ENCODE measurements around the gene GLOD4.
"Not testable (repeated sequence)": the region's sequence is repeated elsewhere in the genome, so short reads cannot be mapped to it uniquely, and the experiment has no call there.

Gene GLOD4

DNA sequence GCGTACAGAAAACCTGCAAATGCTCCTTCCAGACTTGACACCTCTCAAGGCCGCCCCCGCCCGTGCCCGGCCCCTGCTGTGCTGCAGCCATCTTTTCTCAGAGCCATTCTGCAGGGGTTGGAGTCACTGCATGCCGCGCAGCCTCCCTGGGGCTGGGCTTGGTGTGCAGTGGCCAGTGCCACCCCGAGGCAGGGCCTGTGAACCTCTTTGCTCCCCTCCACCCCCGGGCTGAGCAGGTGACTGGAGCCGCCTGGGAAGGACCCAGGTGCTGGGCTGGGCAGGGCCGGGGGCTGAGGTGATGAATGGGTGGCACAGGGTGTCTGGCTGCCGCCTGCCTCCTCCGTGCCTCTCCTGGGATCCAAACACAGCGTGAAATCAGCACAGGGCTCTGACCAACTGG, 20.4 kb upstream of the GLOD4 start:
- no peak for DNase-seq

DNA sequence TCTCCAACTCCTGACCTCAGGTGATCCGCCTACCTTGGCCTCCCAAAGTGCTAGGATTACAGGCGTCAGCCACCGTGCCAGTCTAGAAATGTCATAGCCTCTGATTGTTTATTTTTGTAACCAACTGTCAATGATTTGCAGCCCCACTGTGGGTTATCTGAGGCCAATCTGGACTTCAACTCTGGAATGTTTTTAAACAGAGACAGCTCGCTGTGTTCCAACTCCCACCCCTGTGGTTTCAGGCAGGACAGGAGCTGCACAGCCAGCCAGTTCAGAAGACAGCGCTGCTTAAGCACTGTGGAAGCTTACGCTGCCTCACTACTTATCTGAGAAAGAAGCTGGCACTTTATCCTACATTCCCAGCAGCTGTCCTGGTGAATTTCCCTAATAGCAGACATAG, 19.6 kb upstream of the GLOD4 start:
- no peak for DNase-seq

DNA sequence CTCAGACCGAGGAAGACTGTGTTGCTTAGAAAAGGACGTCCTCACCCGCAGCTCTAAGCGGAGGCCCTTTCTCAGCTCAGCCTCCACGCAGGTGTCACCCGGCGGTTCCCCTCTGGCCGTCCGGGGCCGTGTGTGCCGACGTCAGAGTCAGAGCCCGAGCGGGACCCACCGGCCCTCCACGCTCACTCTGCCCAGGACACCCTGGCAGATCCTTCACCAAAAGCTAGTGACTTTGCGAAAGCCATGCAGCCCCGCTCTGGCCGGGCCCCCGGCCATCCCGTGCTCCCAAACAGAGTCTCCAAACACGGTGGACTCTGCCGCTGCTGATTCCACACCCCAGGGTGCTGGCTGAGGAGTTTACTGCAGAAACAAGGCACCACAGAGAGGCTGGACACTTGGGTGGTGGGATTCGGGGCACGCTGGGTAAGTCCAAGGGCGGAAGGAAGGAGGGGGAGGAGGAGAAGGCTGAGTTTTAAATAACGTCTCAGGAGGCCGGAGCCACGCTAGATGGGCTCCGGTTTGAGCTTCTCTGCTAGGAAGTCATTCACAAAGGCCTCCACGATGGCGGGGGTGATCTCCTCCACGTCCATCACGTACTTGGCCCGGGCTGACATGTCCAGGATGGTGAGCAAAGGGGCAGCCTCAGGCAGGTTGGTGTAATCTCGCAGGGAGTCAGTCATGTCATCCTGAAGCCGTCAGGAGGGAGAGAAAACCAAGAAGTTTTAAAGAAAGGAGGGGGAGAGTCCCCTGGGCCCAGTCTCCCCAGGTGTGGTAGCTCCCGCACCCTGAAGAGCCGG, 18.6 kb upstream of the GLOD4 start:
- no peak for DNase-seq

DNA sequence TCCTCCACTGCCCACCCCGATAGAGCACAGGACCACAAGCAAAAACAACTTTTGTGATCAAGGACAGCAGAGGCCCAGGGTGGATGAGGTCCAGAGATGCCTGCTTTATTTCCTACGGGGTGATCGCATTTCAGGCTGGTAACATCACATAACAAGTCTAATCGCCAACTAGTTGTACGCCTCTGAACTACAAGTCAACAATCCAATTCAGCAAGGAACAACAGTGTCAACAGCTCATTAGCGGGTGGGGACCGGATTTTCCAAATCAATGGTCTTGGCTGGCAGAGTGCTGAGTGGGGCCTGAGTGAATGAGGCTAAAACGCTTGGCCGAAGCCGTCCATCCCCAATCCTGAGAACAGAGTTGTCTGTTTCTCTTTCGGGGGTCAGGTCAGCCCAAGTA, 17.2 kb upstream of the GLOD4 start:
- no peak for DNase-seq

DNA sequence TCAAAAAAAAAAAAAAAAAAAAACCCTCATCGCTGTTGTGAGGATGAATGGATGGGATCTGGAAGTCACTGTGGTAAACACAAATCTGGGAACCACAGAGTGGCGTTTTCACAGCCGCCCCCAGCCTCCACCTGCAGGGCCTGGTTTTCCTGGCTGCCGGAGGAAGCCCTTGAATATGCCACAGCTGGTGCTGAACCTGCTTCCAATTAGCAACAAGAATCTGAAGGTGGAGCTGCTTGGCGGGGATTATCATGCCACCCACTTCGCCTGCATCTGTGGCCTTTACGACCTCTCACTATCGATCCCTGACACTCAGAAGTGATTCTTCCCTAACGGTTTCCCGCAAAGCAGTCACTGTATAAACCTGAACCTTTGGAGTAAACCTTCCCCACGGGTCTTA, 16.2 kb upstream of the GLOD4 start:
- no peak for DNase-seq

DNA sequence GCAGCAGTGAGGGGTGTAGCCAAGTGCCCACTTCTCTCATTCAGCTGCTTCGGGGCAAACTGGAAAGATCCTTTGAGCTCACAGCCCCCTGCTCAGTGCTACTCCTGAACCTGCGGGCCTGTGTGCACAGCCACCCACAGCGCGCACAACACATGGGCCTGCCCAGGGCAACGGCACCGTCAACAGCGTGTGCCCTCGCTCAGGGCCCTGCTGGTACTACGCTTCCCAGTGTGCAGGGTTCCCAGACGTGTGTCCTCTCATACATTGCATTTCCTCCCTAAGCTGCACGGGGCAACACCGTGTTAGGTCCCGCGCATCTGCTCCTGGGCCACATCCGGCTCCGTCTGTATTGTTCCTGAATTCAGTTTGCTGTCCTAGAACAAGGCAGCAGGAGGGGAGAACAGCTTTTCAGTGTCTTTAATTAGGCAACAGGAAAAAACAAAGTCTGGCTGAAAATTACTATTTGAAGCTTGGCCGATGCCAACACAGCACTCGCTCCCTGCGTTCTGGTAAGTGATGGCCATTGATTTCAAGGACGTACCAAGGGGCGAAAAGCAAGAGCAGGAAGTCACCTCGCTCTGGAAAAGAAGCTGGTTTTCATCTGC, 15.3 kb upstream of the GLOD4 start:
- DNase-seq = no peak

DNA sequence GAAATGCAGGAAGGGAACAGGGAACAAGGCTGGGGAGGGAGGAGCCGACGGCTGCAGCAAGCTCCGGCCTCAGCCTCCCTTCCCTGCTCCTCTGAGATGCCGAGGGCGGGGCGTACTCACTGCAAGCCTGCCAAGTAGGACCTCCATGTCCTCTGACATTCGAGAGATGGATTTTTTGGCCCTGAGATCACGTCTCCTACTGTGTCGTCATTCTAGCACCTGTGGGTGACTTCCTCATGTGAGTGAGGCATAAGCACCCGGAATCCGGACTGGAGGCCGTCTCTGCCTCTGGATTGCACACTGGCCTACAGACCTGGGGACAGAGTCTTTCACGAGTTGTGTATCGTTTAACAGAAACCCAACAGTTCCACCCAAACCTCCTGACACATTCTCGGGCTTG, 14.5 kb upstream of the GLOD4 start:
- DNase-seq = no peak

DNA sequence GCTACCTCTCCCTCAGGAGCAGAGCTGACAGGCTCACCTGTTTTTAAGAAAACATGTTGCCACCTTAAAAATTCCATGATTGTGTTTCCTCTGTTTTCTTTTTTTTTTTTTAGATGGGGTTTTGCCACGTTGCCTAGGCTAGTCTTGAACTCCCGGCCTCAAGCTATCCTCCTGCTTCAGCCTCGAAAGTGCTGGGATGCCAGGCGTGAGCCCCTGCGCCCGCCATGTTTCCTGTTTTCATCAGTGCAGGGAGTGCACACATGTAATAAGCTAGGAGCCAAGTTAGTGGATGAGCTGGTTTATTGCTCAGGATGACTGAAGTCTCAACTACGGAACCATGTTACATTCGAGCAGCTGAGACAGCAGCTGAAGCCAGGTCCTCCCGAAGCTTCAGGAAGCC, 13.6 kb upstream of the GLOD4 start:
- DNase-seq = no peak

DNA sequence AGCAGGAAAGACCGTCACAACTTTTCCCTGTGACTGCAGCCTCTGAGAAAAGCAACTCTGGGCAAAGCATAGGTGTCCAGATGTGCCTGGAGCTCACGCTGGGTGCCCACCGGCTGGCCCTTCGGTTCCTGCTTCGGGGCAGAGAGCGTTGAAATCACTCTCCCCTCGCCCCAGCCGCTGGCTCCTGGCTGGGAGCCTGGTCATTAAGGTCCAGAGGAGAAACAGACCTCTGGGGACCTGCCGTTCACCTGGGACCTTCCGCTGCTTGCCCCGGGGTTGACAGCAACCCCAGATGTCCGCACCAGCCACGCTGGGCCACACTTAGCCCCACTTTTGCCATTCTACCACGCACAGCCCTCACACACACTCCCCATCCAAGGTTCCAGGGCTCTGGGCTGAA, 13.2 kb upstream of the GLOD4 start:
- DNase-seq = no peak

DNA sequence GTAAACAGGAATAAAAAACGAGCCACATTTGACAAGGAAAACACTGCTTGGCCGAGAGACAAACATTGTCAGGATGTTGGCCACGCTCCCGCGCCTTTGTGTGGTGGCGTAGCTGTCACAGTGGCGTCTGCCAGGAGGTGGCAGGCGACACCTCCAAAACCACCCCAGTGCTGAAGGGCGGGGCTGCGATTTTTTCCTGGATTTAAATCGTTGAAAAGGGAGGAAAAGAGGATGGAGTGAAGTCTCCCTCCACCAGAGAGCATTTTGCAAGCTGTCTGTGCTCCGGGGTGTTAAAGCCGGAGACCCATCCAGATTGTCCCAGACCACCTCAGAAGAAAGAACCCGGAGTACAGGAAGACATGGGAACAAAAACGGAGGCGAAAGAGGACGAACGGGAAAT, 12.8 kb upstream of the GLOD4 start:
- DNase-seq = peak; percentile 53

DNA sequence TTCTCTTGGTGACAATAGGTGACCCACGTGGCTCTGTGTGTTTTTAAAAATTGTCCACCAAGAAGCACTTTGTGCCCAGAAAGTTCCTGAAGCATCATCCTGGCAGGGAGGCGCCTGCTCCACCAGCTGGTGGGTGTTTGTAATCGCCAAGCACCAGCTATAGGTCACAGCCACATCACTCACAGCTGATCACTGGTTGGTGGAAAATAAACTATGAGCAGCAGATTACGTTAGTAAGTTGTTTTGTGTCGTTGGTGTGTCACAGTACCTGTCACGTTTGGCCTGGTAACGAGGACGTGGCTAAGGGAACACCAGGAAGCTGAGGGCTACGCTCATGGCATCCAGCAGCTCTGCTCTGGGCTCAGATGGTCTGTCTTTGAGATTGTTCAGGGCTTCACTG, 10.2 kb upstream of the GLOD4 start:
- DNase-seq = no peak

DNA sequence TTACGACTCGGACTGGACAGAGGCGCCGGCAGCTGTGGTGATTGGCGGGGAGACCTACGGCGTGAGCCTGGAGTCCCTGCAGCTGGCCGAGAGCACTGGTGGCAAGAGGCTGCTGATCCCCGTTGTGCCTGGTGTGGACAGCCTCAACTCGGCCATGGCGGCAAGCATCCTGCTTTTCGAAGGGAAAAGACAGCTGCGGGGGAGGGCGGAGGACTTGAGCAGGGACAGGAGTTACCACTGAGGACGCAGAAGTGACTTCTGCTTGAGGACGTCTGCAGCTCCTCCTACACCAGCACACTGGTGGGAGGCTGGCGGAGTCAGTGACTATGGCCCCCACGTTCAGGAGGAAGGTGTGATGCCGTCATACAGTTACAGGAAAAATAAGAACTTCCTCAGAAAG, 9.7 kb upstream of the GLOD4 start:
- DNase-seq = no peak

DNA sequence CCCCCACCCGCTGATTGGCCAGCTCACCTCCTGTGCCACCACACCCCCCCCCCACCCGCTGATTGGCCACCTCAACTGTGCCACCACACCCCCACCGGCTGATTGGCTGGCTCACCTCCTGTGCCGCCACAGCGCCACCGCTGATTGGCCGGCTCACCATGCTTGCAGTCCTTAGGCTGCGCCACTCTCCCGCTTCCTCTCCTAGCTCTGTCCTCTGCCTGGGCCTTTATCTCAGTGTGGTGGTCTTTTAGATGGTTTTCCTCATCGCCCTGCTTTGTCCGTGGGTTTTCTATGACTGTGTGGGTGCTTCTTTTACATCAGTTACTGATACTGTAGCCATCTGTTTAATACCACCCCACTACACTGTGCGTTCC, 8.8 kb upstream of the GLOD4 start:
- not testable (repeated sequence) for DNase-seq

DNA sequence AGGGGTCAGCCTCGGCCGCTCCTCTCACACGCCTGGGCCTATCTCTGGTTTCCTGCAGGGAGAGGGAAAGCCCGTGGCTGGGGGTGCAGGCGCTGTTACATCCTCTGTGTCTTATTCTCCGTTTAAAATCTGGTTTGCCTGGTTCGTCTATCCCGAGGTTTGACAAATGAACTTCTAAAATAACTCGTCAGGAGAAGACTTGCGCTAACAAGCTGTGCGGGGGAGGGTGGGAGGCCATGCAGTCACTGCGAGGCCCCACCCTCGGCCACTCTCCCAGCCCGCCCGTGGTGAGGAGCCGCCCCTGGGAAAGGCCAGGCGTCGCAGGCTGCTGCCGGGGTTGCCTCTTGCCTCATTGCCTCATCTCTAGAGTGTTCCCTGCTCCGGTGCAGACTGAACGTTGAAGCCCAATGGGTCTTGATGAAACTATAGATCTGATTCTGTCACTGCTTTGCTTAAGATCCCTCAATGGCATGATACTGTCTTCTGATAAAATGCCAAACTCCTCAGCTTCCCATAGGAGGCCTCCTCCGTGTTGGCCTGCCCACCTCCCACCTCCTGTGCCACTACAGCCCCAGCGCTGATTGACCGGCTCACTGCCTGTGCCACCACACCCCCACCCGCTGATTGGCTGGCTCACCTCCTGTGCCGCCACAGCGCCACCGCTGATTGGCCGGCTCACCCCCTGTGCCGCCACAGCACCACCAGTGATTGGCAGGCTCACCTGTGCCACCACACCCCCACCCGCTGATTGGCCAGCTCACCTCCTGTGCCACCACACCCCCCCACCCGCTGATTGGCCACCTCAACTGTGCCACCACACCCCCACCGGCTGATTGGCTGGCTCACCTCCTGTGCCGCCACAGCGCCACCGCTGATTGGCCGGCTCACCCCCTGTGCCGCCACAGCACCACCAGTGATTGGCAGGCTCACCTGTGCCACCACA, 8.1 kb upstream of the GLOD4 start:
- DNase-seq = not testable (repeated sequence)

DNA sequence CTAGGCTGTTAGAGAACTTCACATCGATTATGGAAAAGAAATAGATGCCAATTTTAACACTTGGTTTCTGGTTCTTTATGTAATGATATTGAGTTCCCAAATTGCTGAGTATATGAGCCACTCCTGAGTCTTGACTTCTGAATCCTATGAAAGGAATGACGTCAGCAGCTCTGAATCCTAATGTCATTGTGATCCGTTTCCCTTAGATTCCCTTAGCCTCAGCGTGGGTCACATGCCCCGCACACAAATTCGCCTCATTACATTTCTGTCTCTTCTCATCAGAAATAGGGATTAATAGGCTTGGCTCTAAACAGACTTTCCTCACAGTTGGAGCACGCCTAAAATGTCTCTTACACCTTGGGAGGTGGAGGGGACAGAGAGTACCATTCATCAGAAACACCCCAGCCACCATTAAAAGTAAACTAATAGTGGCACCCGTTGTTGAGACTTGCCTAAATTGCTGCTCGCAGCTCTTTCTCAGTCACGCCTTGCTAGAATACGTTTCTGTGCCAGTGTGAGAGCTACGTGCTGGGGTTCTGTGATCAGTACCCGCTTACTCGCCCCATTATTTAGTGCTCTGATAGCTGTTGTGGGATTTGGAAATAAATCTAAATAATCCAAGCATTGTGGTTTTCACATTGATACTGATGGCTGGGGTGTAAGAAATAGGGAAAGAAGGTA, 7.2 kb upstream of the GLOD4 start:
- no peak for DNase-seq

DNA sequence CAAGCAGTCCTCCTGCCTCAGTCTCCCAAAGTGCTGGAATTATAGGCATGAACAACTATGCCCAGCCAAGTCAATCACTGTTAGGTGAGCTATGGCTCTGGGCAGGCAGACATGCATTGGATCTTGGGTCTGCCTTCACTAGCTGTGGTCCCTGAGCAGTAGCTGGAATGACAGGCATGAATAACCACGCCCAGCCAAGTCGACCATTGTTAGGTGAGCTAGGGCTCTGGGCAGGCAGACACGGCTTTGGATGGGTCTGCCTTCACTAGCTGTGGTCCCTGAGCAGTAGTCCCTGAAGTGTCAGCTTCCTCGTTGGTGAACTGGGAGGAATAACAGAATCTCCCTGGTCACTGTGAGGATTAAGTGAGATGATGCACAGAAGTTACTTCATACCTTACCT, 6.5 kb upstream of the GLOD4 start:
- DNase-seq = no peak

DNA sequence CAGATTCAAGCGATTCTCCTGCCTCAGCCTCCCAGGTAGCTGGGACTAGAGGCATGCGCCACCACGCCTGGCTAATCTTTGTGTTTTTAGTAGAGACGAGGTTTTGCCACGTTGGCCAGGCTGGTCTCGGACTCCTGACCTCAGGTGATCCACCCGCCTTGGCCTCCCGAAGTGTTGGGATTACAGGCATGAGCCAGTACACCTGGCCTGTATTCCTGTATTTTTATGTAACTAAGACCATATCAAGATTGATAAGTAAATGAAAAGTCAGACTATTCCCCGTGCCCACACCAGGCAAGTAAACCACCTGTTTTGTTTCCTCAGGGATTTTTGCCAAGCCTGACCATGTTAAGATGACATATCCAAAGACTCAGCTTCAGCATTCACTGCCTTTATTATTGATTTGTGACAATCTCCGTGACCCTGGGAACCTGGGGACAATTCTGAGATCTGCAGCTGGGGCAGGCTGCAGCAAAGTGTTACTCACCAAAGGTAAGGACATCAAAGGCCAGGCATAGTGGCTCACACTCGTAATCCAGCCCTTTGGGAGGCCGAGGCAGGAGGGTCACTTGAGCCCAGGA, 5.7 kb upstream of the GLOD4 start:
- DNase-seq = no peak

DNA sequence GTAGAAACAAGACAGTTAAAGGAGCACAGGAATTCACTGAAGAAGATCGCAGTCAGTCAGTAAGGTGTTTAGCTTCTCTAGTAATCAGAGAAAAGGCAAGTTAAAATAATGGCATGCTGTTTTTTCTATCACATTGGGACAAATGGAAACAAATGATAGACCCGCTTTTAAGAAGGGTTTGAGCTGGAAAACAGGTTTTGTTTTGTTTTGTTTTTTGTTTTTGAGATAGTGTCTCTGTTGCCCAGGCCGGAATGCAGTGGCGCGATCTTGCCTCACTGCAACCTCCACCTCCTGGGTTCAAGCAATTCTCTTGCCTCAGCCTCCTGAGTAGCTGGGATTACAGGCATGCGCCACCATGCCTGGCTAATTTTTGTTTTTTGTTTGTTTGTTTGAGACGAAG, 3.8 kb upstream of the GLOD4 start:
- not testable (repeated sequence) for DNase-seq

DNA sequence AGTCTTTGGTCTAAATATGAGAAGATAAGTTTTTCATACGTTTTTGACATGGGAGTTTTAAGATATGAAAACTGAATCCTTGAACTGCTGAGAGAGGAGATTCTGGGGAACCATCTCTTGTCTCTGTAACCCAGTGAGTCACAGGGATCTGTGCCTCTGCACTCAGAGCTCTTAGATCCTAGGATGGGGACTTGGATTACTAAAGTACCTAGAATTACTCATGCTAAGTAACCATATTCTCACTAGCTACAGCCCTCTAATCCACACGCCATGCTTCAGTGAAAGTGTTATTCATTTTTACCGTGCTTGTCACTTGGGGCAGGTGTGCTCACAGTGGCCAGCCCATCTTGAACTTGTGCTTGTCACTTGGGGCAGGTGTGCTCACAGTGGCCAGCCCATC, 2.1 kb upstream of the GLOD4 start:
- no peak for DNase-seq

DNA sequence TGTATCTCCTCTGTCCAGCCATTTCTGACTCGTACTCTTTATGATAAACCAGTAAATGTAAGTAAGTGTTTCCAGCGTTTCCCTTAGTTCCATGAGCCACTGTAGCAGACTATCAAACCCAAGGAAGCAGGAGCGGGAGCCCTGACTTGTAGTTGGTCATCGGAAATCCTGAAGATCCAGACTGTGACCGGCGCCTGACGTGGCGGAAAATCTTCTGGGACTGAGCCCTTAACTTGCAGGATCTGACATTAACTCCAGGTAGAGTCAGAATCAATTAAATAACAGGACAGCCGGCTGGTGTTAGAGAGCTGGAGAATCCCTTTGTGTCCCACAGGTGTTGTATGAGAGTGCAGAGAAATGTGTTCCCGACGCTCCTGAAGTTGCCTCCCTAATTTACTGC, 4.0 kb downstream of the GLOD4 start:
- no peak for DNase-seq

DNA sequence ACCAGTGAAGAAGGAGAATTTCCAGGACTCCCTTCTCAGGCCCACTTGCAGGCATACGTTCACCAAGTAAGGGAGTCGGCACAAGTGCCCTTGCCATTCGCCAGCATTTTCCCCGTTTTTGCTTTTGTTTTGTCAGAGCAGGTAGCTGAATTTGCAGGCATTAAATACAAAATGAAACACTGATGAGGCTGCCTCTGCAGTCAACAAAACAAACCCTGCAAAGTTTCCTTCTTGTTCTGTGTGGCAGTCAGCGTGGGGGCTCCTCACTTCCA, 7.8 kb downstream of the GLOD4 start:
- no peak for DNase-seq

DNA sequence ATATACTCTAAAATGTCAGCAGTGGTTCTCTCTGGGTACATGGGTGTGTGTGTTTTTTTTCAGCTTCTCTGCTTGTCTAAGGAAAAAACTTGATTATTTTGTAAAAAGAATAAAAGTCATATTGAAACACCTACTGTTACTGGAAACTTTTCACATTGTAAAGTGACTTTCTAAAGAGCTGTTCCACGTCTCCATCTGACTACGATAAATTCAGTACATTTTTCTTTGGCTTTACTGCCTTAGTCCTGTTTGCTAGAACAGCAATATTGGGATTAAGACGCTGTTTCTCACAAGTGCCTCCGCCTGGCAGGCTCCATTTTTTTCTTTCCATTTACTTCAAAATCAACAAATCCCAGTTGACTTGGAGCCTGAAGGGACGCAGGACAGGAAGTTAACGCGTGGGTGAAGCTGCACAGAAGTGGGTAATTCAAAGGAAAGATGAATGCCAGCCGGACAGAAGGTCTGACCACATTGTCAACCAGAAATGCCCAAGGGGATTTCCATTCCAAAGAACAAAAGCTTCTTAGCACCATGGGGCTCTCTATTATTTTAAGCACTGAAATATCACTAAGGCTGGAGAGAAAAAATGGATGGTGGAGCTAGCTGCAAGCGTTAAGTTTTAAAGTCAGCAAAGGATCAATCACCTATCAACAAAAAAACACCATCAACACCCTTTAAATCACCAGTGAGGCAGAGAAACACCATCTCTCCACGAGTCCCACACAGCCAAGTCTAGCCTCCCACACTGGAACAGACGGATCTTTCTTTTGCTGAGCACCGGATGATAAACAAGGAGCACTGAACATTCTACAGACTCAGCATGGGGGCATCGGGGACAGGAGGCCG, 8.4 kb downstream of the GLOD4 start:
- no peak for DNase-seq
